Right forelimb (tissue), 1 donor: ENCODE measurements around the gene RAB6B.

ENCODE experiments used
- DNase-seq: peaks from one replicate; pipeline ENCODE4 v3.0.0-alpha.2; 2018

The RAB6B gene

DNA sequence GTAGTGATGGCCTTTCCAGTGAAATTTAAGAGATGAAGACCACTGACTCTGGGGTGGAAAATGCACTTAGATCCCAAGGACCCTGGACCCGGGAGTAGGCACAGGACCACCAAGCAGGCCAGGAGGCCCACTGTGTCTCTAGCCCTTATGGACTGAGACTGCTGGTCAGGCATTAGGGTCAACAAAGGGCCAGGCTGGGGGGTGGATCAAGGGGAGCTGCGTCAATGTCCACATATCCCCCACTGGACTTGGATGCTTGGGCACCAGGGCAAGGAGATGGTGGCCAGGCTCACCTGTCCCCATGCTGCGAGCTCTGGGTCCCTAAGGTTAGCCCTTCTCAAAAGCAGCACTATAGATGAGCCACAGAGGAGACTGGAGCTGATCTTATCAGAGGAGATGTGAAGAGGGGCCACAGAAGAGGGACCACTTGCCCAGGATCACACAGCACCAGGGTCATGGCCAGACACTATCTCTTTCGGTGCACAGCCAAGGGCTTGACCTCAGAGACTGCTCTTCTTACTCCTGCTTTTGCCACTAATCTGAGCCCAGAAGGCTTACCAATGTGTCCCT, 14.7 kb downstream of the RAB6B start:
- DNase-seq = peak; percentile 10

- DNase-seq = peak; percentile 1
These were observed 15.4 kb downstream of the RAB6B start for GRCh38 chr3:133880287-133880686.

DNA sequence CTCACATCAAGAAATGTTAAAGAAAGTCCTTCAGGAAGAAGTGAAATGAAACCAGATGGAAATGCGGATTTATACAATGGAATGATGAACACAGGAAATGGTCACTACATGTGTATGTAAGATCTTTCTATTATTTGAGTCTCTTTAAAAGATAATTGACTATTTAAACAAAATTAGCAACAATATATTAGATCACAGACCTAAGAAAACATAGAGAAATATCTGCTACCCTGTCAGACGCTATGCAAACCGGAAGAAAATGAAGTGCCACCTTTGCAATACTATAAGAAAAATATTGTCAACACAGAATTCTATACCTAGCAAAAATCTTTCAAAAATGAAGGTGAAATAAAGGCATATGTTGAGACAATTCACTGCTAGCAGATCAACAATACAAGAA, 17.2 kb downstream of the RAB6B start:
- DNase-seq = no peak

DNA sequence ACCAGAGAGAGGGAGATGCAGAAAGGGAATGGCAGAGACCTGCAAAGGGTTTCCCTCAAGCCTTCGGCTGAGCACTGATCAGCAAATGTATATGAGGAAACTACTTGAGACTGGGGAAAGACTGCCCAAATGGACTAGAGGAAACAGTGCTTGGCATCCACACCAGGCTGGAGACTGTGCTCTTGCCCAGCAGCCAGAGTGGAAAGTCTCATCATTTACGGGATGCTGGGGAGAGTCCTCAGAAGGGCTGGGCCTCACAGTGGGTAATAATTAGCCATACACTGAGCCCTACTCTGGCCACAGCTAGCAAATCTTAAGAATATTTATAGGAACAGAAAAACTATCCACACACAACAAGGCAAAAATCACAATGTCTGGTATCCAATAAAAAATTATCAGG, 18.5 kb downstream of the RAB6B start:
- no peak for DNase-seq

GRCh38 chr3:133874761-133875438, 20.8 kb downstream of the RAB6B start:
- DNase-seq = no peak

DNA sequence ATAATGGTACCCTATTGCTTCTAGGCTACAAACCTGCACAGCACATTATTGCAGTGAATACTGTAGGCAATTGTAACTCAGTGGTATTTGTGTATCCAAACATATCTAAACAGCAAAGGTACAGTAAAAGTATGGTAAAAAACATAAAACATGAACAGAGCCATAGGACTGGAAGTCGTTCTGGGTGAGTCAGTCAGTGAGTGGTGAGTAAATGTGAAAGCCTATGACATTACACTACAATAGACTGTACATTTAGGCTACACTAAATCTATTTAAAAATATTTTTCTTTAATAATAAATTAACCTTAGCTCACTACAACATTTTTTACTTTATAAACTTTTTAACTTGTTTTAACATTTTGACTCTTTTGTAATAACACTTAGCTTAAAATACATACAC, 21.3 kb downstream of the RAB6B start:
- no peak for DNase-seq

DNA sequence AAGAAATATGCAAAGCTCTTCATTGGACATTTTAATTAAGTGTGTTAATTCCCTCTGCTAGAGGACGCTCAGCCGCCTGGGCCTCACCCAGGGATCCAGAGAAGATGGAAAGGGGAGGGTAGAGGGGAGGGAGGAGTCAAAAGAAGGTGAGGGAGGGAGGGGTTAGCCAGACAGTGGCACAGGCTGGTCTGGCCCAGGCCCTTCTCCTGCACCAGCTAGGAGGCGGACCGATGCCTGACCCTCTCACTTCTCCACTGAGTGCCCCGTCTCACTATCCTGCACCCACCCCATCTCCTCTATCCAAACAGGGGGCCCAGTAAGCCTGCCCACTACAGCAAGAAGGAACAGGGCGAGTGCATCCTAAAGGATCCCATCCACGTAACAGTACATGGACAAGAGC, 22.9 kb downstream of the RAB6B start:
- no peak for DNase-seq

DNA sequence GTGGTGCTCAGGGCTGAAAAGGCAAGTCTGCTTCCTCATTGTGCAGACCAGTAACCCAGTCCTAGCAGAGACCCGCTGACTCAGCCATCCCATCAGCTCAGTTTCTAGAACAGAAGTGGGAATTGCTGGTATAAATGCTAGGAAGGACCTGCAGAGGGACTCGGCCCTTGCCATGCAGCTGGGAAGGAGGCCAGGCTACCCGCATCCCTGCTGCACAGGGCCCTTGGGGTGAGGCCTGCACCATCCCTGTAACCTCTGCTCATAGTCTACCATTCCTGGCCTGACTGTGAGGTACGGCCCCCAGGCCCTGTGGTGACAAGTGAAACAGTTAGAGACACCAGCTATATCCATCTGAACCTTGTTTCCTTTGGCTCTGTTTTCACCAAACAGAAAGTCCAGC, 23.5 kb downstream of the RAB6B start:
- DNase-seq = no peak

- DNase-seq = no peak
These were observed 24.2 kb downstream of the RAB6B start for GRCh38 chr3:133871368-133872090.

- no peak for DNase-seq
These were observed 24.9 kb downstream of the RAB6B start for GRCh38 chr3:133870822-133871221.

DNA sequence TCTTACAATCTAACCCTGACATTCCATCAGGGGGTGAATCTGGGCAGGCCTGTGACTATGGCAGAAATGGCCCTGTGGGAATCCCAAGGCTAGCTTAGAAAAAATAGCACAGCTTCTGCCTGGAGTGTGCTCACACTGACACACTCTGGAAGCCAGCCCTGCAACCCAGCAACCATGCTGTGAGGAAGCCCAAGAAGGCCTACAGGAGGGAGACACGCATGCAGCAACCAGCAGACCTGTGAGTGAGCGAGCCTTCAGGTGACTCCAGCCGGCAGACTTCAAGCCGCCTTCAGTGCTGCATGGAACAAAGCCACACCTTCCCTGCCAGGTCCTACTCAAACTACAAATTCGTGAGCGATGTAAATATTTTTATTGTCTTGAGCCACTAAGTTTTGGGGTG, 26.1 kb downstream of the RAB6B start:
- peak; percentile 2 for DNase-seq

DNA sequence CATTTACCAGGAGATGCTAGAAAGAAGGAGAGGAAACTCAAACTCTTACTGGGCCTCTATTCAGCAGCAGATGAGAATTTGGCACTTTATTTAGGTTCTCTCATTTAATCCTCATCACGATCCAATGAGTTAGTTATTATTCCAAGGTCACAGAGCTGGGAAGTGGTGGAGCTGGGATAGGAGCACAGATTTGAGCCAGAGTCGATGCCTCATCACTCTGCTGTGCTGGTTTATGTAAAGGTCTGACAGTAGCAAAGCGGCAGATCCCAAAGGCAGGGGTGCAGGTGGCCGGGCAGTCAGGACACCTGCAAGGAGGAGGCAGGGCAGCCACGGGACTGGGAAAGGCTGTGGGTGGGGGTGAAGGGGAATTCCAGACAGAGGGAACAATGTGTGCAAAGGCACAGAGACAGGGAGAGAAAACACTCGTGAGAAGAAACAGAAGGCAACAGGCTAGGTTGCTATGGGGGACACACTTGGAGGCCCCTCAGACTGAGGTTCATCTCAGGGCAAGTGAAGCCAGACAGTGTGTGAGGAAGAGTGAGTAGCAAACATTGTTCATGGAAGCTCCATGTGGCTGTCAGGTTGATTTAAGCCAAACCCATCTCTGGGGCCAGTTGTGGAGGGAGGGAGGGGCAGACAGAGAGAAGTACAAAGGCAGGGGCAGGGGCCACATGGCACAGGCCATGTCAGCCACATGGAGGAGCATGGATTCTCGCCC, 26.8 kb downstream of the RAB6B start:
- DNase-seq = no peak

GRCh38 chr3:133868186-133868585, 27.5 kb downstream of the RAB6B start:
- DNase-seq = no peak

DNA sequence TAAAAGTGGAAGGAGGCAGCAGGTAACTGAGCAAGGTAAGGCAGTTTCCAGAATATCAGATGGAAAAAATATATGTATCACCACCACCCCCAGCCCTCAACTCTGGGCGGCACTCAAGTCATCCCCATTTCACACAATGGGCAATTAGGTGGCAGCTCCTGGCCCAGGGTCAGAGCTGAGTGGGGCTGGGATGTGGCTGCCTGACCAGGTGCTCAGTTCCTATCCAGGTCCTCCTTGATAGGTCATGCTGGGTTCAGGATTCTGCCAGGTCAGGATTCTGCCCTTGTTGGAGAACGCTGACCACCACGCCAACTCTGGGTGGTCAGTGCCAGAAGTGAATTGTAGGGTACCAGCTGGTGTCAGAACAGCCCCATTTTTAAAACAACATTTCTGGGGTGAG, 29.5 kb downstream of the RAB6B start:
- peak; percentile 15 for DNase-seq

GRCh38 chr3:133865136-133865855, 30.4 kb downstream of the RAB6B start:
- peak; percentile 21 for DNase-seq

- DNase-seq = no peak
These were observed 31.1 kb downstream of the RAB6B start for GRCh38 chr3:133864616-133865015.

GRCh38 chr3:133863911-133864310, 31.8 kb downstream of the RAB6B start:
- DNase-seq = no peak

- DNase-seq = no peak
These were observed 33.5 kb downstream of the RAB6B start for GRCh38 chr3:133862161-133862560.

DNA sequence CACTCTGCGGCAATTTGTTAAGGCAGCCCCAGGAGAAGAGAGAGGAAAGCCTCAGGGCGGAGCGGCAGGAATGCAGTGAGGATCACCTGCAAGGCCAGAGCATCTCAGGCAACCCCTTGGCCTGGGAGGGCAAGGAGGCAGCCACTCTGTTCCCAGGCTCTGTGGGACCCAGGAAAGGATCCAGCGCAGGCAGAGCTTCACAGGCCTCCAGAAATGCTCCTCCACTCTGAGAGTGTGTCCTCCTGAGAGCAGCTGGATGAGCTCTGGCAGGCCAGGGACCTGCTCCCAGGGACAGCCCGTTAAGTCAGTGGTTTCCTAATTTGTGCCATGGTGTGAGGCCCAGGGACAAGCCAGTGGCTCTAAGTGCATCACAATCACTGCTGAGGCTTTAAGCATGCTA, 35.2 kb downstream of the RAB6B start:
- no peak for DNase-seq

DNA sequence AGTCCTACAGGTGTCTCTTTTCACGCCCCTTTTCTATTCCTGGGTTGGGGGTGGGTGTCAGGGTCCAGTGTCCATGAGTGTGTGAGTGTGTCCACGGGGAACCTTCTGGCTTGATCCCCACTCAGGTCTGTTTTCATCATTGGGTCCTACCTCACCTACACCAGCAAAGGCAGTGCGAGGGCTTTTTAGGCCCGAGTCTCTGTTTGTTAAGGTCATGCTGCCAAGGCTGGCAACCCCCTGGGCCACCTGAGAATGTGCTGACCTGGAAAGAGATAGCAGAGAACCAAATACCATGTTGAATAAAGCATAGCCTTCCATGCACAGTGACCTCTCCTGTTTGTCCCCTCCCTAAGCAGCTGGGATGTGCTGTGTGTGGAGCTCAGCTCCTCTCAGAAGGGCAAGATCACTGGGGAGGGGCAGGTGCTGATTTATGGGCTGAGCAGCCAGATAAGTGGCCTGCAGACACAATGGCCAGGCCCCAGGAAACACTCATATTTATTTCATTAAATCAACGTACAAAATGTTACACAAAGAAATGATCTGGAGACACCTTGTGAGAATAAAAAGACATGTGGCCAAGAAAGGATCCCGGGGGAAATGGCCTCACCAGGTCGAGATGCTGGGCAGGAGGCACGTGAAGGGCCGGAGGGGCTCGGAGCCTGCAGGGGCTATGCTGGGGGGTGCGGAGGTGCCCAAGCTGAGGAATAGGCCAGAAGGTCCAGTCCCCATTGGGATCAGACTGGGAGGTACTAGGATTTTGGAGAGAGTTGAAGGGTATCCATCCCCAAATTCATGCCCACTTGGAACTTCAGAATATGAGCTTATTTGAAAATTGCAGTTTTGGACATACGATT, 36.1 kb downstream of the RAB6B start:
- DNase-seq = no peak

DNA sequence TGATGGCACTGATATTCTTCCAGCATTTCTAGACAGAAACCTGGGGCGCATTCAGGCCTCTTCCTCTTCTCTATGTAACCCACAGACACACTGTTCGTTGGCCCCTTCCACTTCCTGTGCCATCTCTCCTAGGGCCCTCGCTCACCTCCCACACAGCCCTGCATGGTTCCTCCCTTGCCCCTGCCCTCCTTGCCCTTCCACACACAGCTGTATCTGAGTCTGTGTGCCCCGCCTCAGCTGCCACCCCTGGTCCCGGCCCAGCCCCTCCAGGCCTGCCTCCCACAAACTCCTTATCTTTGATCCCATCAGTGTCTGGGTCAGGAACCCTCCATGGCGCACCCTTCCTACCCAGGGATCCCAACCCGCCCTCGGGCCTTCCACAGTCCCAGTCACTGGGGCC, 37.9 kb downstream of the RAB6B start:
- no peak for DNase-seq

DNA sequence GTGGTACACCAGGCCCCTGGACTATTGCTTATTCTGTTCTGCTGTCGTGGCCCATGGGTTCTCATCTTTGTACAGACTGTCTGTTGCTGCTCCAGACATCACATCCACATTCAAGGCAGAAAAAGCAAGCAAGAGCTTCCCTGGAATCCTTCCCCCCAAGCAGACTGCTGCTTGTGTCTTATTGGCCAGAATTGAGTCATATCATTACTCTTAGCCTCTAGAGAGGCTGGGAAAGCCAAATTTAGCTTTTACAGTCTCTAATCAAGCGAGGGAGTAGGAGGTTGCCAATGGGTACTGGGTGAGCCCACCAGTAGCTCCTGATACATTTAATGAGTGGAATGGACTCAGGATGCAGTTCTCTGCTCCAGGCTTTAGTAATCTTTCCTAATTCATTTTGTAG, 39.4 kb downstream of the RAB6B start:
- no peak for DNase-seq
